ENCODE results near the gene TSPAN18.

Gene TSPAN18

DNA sequence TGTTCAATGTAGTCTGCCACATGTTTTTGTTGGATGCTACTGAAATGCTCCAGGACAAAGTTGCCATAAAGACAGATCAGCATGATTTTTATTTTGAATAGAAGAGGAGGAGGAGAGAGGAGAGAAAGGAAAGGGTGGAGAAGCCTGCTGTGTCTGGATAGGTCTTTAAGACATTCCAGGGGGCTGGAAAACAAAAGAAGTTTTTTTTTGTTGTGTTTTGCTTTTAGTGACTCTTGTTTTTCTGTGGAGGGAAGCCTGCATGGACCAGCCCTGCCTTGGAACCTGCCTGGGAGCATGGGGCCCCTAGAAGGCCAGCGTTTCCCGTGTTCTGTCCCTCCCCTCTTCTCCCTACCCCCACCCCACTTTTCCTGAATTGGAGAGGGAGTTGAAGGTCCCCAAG lies 2.3 kb downstream of the TSPAN18 start:
- TF ChIP-seq, protein P1, sequence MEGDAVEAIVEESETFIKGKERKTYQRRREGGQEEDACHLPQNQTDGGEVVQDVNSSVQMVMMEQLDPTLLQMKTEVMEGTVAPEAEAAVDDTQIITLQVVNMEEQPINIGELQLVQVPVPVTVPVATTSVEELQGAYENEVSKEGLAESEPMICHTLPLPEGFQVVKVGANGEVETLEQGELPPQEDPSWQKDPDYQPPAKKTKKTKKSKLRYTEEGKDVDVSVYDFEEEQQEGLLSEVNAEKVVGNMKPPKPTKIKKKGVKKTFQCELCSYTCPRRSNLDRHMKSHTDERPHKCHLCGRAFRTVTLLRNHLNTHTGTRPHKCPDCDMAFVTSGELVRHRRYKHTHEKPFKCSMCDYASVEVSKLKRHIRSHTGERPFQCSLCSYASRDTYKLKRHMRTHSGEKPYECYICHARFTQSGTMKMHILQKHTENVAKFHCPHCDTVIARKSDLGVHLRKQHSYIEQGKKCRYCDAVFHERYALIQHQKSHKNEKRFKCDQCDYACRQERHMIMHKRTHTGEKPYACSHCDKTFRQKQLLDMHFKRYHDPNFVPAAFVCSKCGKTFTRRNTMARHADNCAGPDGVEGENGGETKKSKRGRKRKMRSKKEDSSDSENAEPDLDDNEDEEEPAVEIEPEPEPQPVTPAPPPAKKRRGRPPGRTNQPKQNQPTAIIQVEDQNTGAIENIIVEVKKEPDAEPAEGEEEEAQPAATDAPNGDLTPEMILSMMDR (IDR thresholded peaks at IDR 0.05; ENCODE audit: borderline replicate concordance, insufficient read depth, low read depth, low read length), result no peak

DNA sequence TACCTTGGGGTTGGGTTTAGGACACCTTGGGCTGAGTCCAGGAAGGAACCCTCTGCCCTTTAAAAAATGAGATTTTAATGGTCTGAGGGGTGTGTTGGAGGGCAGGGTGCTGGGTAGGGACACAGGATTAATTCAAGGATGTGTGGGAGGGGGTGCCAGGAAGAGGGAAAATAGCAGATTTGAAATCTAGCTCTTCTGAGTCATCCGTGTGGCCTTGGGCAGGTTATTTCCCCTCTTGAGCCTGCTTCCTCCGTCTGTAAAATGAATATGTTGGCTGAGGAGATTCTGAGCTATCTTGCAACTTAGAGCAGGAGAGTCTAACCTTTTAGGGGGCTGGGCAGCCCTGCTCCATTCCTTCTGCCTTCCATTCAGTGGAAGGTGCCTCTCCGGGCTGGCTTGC lies 3.0 kb downstream of the TSPAN18 start:
- H3K4me3 ChIP-seq (ENCODE audit: low read depth, low read length), result no peak overlapping the region

More for the DNA sequence above, 2.3 kb downstream of the TSPAN18 start:
- H3K4me3 ChIP-seq (ENCODE audit: low read depth, low read length), result no peak overlapping the region

DNA sequence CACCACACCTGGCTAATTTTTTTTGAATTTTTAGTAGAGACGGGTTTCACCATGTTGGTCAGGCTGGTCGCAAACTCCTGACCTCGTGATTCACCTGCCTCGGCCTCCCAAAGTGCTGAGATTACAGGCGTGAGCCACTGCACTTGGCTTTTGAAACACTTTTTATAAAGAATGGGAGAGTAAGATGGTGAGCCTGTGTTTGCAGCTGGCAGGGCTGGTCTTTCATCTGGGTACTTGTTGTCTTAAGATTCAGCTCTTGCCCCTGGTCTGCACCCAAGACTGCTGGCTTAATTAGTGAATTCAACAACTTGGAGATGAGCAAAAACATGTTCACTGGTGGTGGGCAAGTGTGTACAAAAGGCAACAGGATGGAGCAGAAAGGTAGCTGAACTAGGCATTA lies 4.0 kb downstream of the TSPAN18 start:
- TF ChIP-seq, protein P1 (IDR thresholded peaks at IDR 0.05; ENCODE audit: borderline replicate concordance, insufficient read depth, low read depth, low read length), result no peak
- no peak overlapping the region for H3K4me3 ChIP-seq (ENCODE audit: low read depth, low read length)

More for the DNA sequence above, 3.0 kb downstream of the TSPAN18 start:
- TF ChIP-seq, protein P1 (IDR thresholded peaks at IDR 0.05; ENCODE audit: borderline replicate concordance, insufficient read depth, low read depth, low read length), result no peak

DNA sequence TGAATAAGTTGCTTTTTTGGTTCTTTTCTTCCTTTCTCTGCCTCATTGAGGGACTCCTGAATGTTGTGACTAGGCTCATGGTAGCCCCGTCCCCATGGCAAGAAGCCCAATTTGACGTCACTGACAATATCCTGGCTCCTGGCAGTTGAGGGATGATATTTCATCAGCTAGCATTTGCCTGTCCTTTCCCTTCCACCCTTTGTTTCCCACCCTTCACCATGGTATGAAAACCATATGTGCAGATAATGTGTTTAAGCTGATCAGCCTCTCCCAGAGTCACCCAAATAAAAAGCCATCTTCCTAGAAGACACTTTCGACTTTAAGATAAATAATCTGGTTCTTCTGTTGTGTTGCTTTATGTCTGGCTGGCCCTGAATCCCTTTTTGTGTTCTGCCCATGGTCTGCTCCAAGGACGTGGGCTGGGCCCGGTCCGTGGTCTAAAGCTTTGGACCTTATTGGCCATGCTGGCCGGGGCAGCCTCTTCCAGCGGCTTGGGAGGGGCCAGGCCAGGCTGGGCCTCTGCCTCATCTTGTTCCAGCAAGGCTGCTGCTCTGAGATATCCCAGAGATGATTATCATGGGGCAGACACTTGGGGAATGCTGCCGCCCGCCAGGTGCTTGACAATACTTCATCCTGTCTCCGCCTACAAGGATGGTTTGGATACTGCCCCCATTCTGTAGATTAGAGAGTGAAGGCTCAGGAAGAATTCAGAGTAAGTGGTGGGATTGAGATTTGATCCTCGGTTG lies 5.1 kb downstream of the TSPAN18 start:
- no peak overlapping the region for H3K4me3 ChIP-seq (ENCODE audit: low read depth, low read length)
- TF ChIP-seq, protein P1 (IDR thresholded peaks at IDR 0.05; ENCODE audit: borderline replicate concordance, insufficient read depth, low read depth, low read length), result no peak

DNA sequence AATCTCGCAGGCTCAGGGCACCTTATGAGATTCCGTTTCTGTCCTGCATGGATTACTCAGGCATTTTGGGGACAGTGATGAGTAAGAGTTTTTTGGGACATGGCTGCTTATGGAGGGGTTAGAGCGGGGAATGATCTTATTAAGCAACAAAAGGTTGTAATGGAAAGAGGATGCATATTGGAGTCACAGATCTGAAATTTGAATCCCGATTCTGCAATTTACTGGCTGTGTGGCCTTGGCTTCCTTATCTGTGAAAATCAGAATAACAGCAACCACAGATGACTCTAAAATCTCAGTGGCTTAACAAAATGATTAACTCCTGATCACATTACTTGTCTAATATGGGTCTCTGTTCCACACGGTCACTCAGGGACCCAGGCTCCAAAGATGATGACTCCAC lies 5.8 kb downstream of the TSPAN18 start:
- no peak overlapping the region for H3K4me3 ChIP-seq (ENCODE audit: low read depth, low read length)
- TF ChIP-seq, protein P1 (IDR thresholded peaks at IDR 0.05; ENCODE audit: borderline replicate concordance, insufficient read depth, low read depth, low read length), result no peak

DNA sequence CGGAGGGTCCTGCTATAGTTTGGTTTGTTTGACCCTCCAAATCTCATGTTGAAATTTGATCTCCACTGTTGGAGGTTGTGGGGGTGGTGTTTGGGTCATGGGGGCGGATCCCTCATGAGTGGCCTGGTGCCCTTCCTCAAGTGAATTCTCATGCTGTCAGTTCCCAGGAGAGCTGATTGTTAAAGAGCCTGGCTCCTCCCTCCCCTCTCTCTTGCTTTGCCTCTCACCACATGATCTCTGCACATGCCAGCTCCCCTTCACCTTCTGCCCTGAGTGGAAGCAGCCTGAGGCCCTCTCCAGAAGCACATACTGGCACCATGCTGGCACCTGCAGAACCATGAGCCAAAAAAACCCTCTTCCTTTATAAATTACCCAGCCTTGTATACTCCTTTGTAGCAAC lies 7.1 kb downstream of the TSPAN18 start:
- H3K4me3 ChIP-seq (ENCODE audit: low read depth, low read length), result no peak overlapping the region
- TF ChIP-seq, protein P1 (IDR thresholded peaks at IDR 0.05; ENCODE audit: borderline replicate concordance, insufficient read depth, low read depth, low read length), result no peak

DNA sequence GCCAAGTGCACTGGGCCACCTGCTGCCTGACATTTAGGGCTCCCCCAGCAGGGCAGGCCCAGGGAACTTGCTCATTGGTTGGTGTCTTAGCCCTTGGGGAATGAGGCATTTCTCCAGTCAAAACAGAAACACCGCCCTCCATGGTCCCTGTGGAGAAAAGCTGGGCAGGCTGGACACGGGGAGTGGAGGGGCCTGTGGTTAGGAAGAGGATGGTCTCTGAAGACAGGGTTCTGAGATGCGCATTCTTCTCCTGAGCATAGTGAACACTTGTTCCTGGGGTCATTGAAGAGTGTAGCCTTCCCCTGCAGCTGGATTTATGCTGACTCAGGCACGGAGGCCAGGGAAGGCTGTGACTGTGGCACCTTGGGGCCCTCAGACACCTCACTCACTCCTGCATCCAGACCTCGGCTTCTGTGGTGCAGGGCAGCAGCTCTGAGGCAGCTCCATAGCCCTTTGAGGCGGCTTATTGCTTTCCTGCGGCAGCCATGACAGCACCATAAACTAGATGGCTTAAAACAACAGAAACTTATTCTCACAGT lies 8.2 kb downstream of the TSPAN18 start:
- no peak overlapping the region for H3K4me3 ChIP-seq (ENCODE audit: low read depth, low read length)
- TF ChIP-seq, protein P1 (IDR thresholded peaks at IDR 0.05; ENCODE audit: borderline replicate concordance, insufficient read depth, low read depth, low read length), result no peak
